GM12878 (cell line): ENCODE results near the gene PLEKHA5. TPM values are rescaled to one million over a fixed set of nuclear protein-coding genes. Genes with fewer than 3 reads are reported as not detected.

ENCODE experiments used
- ATAC-seq: fragments of 200-7000 bp; cut with Tn5 transposase; 3 replicates; pipeline ENCODE4 v1.9.1; 2020; ENCODE audit warnings: mild to moderate bottlenecking, moderate library complexity
- BruUV-seq: library from RNA; stranded (reverse); fragments of 400-500 nt; replicated peaks from 2 replicates; lab custom pipeline; 2021; lab: Mats Ljungman, UMichigan
- CTCF ChIA-PET: fragments of 300-600 bp; sonication (Branson Sonifier 250); formaldehyde crosslinking; extraction: SDS; loops from one replicate; lab custom pipeline; 2021; ENCODE audit warnings: inconsistent platforms; lab: Yijun Ruan, JAX
- POLR2A ChIA-PET: fragments of 350-600 bp; formaldehyde crosslinking; extraction: SDS; loops from one replicate; lab custom pipeline; 2021; ENCODE audit warnings: inconsistent platforms; lab: Charles Lee
- RAD21 ChIA-PET: fragments of 300-600 bp; sonication (Branson Sonifier 250); formaldehyde crosslinking; loops from one replicate; lab custom pipeline; 2023; ENCODE audit warnings: antibody characterized with exemption; ENCODE audit not compliant: unreplicated experiment; lab: Charles Lee
- SMC1A ChIA-PET: fragments of 300-600 bp; sonication (Branson Sonifier 250); formaldehyde crosslinking; loops from one replicate; lab custom pipeline; 2023; ENCODE audit not compliant: unreplicated experiment, uncharacterized antibody; lab: Charles Lee
- DNase-seq: peaks from one replicate; pipeline ENCODE4 v3.0.0-alpha.2; 2011; ENCODE audit warnings: low read depth, low spot score
- FAIRE-seq: peaks from 3 replicates; lab custom pipeline; 2011; peaks lifted over from hg19 to GRCh38; lab: Jason Lieb, UNC
- H2AFZ ChIP-seq: 2 replicates; pipeline ENCODE4 v1.6.0; 2011; ENCODE audit warnings: low read depth, low read length, control low read depth; ENCODE audit not compliant: control insufficient read depth
- H3K27ac ChIP-seq: 2 replicates; pipeline ENCODE4 v1.5.1; 2011; ENCODE audit warnings: control low read depth; ENCODE audit not compliant: control insufficient read depth, insufficient read depth
- H3K27me3 ChIP-seq, 2 experiments: replicated peaks in 1 of 2; 2 replicates each; pipeline versions ENCODE4 v1.6.0 to v1.6.1; 2011; ENCODE audit warnings: low read length in 1 of 2; ENCODE audit not compliant: control insufficient read depth in 2 of 2, insufficient read depth in 2 of 2
- H3K36me3 ChIP-seq, 2 experiments: 2 replicates each; pipeline ENCODE4 v1.5.1; 2011; ENCODE audit warnings: low read length in 1 of 2; ENCODE audit not compliant: control insufficient read depth in 2 of 2, insufficient read depth in 2 of 2
- H3K4me1 ChIP-seq: 2 replicates; pipeline ENCODE4 v1.6.1; 2011; ENCODE audit warnings: mild to moderate bottlenecking, low read length, moderate library complexity, mixed read lengths; ENCODE audit not compliant: control insufficient read depth, insufficient read depth
- H3K4me2 ChIP-seq: 2 replicates; pipeline ENCODE4 v1.6.0; 2011; ENCODE audit warnings: control low read depth; ENCODE audit not compliant: control insufficient read depth, insufficient read depth
- H3K4me3 ChIP-seq: fragments of 200-600 bp; sonication (generic); 2 replicates; pipeline ENCODE4 v1.5.1; 2016
- H3K79me2 ChIP-seq: 2 replicates; pipeline ENCODE4 v1.6.0; 2011; ENCODE audit warnings: low read length; ENCODE audit not compliant: control insufficient read depth, insufficient read depth
- H3K9ac ChIP-seq: 2 replicates; pipeline ENCODE4 v1.8.0; 2011; ENCODE audit warnings: low read length, control low read depth, mixed read lengths; ENCODE audit not compliant: control insufficient read depth, insufficient read depth
- H3K9me3 ChIP-seq: replicated peaks from 3 replicates; pipeline ENCODE4 v1.5.1; 2011; ENCODE audit warnings: mild to moderate bottlenecking, low read length; ENCODE audit not compliant: control insufficient read depth, insufficient read depth
- H4K20me1 ChIP-seq: 2 replicates; pipeline ENCODE4 v1.6.0; 2011; ENCODE audit not compliant: control insufficient read depth, insufficient read depth
- BACH1 ChIP-seq: fragments of 450-650 bp; IDR thresholded peaks from 2 replicates; pipeline ENCODE4 v1.6.1; 2017; ENCODE audit warnings: mild to moderate bottlenecking, borderline replicate concordance
- BHLHE40 ChIP-seq, 2 experiments: fragments of 450-650 bp in 1 of 2; IDR thresholded peaks; 2 replicates each; pipeline ENCODE4 v1.6.1; 2011 to 2017; ENCODE audit warnings: low read depth in 2 of 2, borderline replicate concordance in 1 of 2, improper control_type of control experiment in 1 of 2, low read length in 1 of 2, mild to moderate bottlenecking in 1 of 2
- CBFB ChIP-seq: IDR thresholded peaks from 2 replicates; pipeline ENCODE4 v1.6.1; 2016; ENCODE audit warnings: antibody characterized with exemption, low read depth
- CBX5 ChIP-seq: sonication (generic); IDR thresholded peaks from 2 replicates; pipeline ENCODE4 v1.6.1; 2016; ENCODE audit warnings: low read depth, moderate library complexity, mild to moderate bottlenecking, inconsistent platforms
- CHD1 ChIP-seq: IDR thresholded peaks from 2 replicates; pipeline ENCODE4 v1.6.1; 2012; ENCODE audit warnings: low read depth, low read length, improper control_type of control experiment
- DPF2 ChIP-seq: fragments of 450-650 bp; IDR thresholded peaks from 2 replicates; pipeline ENCODE4 v1.6.1; 2017; ENCODE audit warnings: mild to moderate bottlenecking
- E2F8 ChIP-seq: fragments of 450-650 bp; IDR thresholded peaks from 2 replicates; pipeline ENCODE4 v1.6.1; 2018; ENCODE audit warnings: mild to moderate bottlenecking, low read depth, moderate library complexity; ENCODE audit not compliant: partially characterized antibody
- MTA3 ChIP-seq: IDR thresholded peaks from 2 replicates; pipeline ENCODE4 v1.6.1; 2012; ENCODE audit warnings: low read length, inconsistent platforms, borderline replicate concordance
- MYB ChIP-seq: fragments of 150-350 bp; IDR thresholded peaks from 2 replicates; pipeline ENCODE4 v1.6.1; 2014; ENCODE audit warnings: mild to moderate bottlenecking, low read depth, low read length, borderline replicate concordance
- NR2C2 ChIP-seq: IDR thresholded peaks from 2 replicates; pipeline ENCODE4 v1.6.1; 2011; ENCODE audit warnings: borderline replicate concordance, low read depth; ENCODE audit not compliant: control insufficient read depth, insufficient read length
- POU2F2 ChIP-seq: IDR thresholded peaks from 3 replicates; pipeline ENCODE4 v1.6.1; 2011; ENCODE audit warnings: low read depth, mild to moderate bottlenecking, low read length, borderline replicate concordance
- PRDM15 ChIP-seq: fragments of 450-650 bp; formaldehyde crosslinking; IDR thresholded peaks from 2 replicates; pipeline ENCODE4 v1.4.0; 2020; ENCODE audit warnings: mild to moderate bottlenecking, moderate library complexity
- RAD21 ChIP-seq: IDR thresholded peaks from 2 replicates; pipeline ENCODE4 v1.6.1; 2011; ENCODE audit warnings: mild to moderate bottlenecking, low read depth, low read length, moderate library complexity; ENCODE audit not compliant: insufficient read depth
- RUNX3 ChIP-seq: IDR thresholded peaks from 2 replicates; pipeline ENCODE4 v1.6.1; 2012; ENCODE audit warnings: low read length, inconsistent platforms
- STAT3 ChIP-seq: IDR thresholded peaks from 2 replicates; pipeline ENCODE4 v1.6.1; 2011; ENCODE audit warnings: low read depth, low read length, improper control_type of control experiment
- TBL1XR1 ChIP-seq: IDR thresholded peaks from 2 replicates; pipeline ENCODE4 v1.6.1; 2012; ENCODE audit warnings: low read depth, low read length, improper control_type of control experiment
- ZNF207 ChIP-seq: fragments of 450-650 bp; IDR thresholded peaks from 2 replicates; pipeline ENCODE4 v1.6.1; 2014; ENCODE audit warnings: antibody characterized with exemption, mild to moderate bottlenecking, borderline replicate concordance
- ZNF24 ChIP-seq: fragments of 450-650 bp; IDR thresholded peaks from 2 replicates; pipeline ENCODE4 v1.6.1; 2017; ENCODE audit warnings: antibody characterized with exemption, mild to moderate bottlenecking
- ZNF622 ChIP-seq: fragments of 450-650 bp; IDR thresholded peaks from 2 replicates; pipeline ENCODE4 v1.6.1; 2017; ENCODE audit warnings: mild to moderate bottlenecking, inconsistent platforms
- in situ Hi-C: fragments of 300-500 bp; cut with MboI; formaldehyde crosslinking; loops from 9 replicates; pipeline ENCODE4 v1.14.3; 2018; ENCODE audit warnings: mixed read lengths
- intact Hi-C: fragments of 100-400 bp; cut with micrococcal nuclease; formaldehyde crosslinking; loops from one replicate; pipeline ENCODE4 v1.14.2; 2022; ENCODE audit not compliant: unreplicated experiment
- polyA plus RNA-seq, 11 experiments: library from polyadenylated mRNA; depleted of rRNA in 4 of 11; unstranded in 6 of 11; stranded (reverse) in 5 of 11; fragments of >200 nt; fragmentation: Nextera tagmentation in 4 of 11; fragmentation: Illumina TruSeq in 1 of 11; extraction: Ambion mirVana in 4 of 11; extraction: Trizol in 1 of 11; gene quantifications; 1 replicate in 1 of 11; 2 replicates in 10 of 11; pipeline versions ENCODE4 v1.2.1 to v1.2.3, GENCODE V29; 2011 to 2016; ENCODE audit warnings: inconsistent platforms in 2 of 11, missing spikeins in 2 of 11, low read depth in 1 of 11
- total RNA-seq, 4 experiments: library from RNA; depleted of rRNA in 3 of 4; stranded (reverse); fragments of >200 nt in 3 of 4; fragmentation: Illumina TruSeq in 1 of 4; extraction: Trizol in 1 of 4; gene quantifications; 2 replicates each; pipeline versions ENCODE4 v1.2.1 to v1.2.3, GENCODE V29; 2013 to 2021

Gene PLEKHA5
- total and polyA plus RNA-seq, 10 of the 15 experiments (the other 5 are each of a cell fraction or from before 2014, with no cell fraction given) = 0.09 to 0.33 (median 0.18) TPM; not detected in 3

GRCh38 chr12:19277711-19278110 lies 148.2 kb downstream of the PLEKHA5 start:
- ATAC-seq = no peak
- Histone ChIP-seq H2AFZ (no peak overlapping the region), H3K4me2 (no peak overlapping the region), H3K79me2 (no peaks in the 10 kb centered on the region), H3K27me3 (no peaks in the 10 kb centered on the region), H3K36me3 (no peaks in the 10 kb centered on the region), H3K27ac (no peak overlapping the region), H3K4me3 (no peak overlapping the region), H4K20me1 (no peaks in the 10 kb centered on the region), H3K9me3 (no peaks in the 10 kb centered on the region), H3K9ac (no peak overlapping the region), H3K4me1 (no peaks in the 10 kb centered on the region)
- ChIA-PET SMC1A (no interaction called here), RAD21 (no interaction called here), POLR2A (no interaction called here), CTCF (no interaction called here)
- no peak for FAIRE-seq
- no TSS peak for BruUV-seq
- in situ Hi-C loops (no loop called here), intact Hi-C loops (no loop called here)
- TF ChIP-seq RAD21 = no peak
- no peak for TF ChIP-seq MTA3
- TF ChIP-seq ZNF24 = no peak
- TF ChIP-seq BHLHE40 (IDR thresholded peaks at IDR 0.05; ENCODE audit: borderline replicate concordance in 1 of 2, low read depth in 2 of 2, low read length in 1 of 2) = no peak
- TF ChIP-seq CHD1 = no peak
- TF ChIP-seq BACH1 = no peak
- TF ChIP-seq POU2F2 = no peak
- no peak for TF ChIP-seq CBFB
- no peak for TF ChIP-seq ZNF622
- TF ChIP-seq DPF2 = no peak
- no peak for TF ChIP-seq MYB
- TF ChIP-seq E2F8 = no peak
- TF ChIP-seq TBL1XR1 = no peak
- TF ChIP-seq PRDM15 (CRISPR knock-in tag) = no peak
- TF ChIP-seq ZNF207 = no peak
- no peak for TF ChIP-seq NR2C2
- TF ChIP-seq STAT3 = no peak
- no peak for TF ChIP-seq CBX5
- TF ChIP-seq RUNX3 = no peak
- no peak for DNase-seq
